Endothelial cell of coronary artery (primary cell): Measurements from ENCODE around the gene TSPAN17. TPM values are rescaled to one million over a fixed set of nuclear protein-coding genes. Genes with fewer than 3 reads are reported as not detected.

Experiments used
- total RNA-seq: library from RNA; depleted of rRNA; stranded (reverse); fragments of >200 nt; gene quantifications from 2 replicates; pipeline ENCODE4 v1.2.3, GENCODE V29; 2014

The TSPAN17 gene, protein sequence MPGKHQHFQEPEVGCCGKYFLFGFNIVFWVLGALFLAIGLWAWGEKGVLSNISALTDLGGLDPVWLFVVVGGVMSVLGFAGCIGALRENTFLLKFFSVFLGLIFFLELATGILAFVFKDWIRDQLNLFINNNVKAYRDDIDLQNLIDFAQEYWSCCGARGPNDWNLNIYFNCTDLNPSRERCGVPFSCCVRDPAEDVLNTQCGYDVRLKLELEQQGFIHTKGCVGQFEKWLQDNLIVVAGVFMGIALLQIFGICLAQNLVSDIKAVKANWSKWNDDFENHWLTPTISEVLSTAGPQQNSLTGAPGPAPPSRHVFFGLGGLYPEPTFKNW
- total RNA-seq = 40.5 and 41.3 TPM in 2 replicates

DNA sequence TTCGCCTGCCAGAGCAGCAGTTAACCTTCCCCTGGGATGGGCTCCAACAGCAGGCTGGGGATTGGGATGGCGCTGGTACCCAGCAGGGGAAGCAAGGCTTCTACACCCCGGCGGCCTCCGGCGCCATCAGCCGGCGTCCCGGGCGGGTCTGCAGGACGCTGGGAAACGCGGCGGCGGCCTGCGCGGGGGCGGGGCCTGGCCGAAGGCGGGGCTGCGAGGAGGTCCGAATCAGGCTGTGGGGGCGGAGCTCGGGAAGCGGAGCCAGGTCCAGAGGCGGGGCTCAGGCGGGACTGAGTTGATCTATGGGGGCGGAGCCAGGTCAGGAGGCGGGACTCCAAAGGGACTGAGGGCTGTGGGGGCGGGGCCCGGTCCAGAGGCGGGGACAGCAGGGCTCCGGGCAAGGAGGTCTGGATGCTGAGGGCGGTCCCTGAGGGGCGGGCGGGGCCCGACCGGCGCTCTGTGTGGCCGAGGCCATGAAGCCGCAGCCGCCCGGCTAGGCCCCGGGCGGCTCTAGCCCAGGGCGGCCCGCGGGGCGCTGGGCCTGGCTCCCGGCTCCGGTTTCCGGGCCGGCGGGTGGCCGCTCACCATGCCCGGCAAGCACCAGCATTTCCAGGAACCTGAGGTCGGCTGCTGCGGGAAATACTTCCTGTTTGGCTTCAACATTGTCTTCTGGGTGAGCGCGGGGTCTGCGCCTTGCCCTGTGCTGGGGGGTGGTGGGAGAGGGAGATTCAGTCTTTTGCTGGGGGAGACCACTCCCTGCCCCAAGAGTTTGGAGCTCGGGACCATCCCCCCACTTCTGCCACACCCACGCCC is at the start of gene TSPAN17:
Gene TSPAN17 (plus strand): TSS at position 455 of the 813 bp plus-strand sequence. CDS start 132 bp downstream, at position 587.

DNA sequence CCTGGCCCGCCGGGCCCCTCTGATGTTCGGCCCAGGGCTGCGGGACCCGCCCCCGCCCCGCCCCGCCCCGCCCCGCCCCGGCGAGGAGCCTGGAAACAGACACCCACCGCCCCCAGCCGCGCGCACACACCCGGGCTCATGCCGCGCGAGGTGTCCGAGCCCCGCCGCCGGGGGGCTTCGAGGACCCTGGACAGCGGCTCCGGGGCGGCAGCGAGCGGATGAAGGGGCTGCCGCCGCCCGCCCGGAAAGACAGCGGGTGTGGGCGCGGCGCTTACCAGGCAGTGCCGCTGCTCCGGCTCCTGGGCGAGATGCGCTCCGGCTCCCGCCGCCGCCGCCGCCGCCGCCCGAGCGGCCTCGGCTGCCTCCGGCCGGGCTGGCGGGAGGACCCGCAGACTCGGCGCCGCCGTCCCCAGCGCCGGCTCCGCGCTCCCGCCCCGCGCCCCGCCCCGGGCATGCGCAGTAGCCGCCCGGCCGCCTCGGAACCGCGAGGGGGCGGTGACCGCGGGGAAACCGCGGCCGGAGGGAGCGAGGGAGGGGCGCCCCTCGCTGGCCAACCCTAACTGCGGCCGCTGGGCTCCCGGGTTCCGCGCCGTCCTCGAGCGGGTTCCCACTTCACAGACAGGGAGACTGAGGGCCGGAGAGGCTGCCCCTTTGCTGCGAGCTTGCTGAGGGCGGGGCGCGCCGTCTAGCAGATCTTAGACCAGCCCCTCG is 37.4 kb upstream of the TSPAN17 start, which contains the start of gene GPRIN1:
Gene GPRIN1 (minus strand): TSS at position 433 of the 711 bp plus-strand sequence. CDS start 10,322 bp downstream, outside the sequence.

DNA sequence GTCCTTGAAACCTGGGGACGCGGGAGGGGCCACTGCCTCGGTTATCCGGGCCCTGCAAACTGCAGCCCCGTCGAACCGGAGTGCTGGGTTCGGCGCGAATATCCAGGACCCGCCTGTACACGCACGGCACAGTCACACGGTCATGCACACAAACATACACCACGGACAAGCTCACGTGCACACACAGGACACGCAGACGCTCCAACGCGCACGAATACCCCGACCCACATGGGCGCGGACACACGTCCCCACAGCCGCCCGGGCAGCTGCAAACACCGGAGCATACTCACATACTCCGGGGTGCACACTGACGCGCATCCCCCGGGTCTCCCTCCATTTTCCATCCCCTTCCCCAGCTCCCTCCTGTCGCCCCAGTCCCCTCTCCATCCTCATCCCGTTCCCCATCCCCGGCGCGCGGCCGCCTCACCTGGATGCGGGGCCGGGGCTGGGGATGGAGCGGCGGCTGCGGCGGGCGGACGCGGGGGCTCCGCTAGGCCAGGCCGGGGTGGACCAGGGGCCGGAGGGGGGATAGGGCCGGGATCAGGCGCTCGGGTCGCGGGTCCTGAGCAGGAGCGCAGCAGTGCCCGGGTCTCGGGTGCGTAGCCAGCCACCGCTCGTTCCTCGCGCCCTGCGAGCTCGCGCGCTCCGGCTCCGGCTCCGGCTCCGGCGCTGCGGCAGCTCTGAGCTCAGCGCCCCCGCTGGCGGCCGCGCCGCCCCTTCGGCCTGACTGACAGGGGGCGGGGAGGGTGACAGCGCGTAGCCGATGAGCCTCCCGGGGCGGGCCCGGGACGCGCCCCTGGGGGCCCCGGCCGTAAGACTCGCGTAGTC is 17.2 kb upstream of the TSPAN17 start, which contains the start of the genes EIF4E1B and SNCB:
Gene EIF4E1B (plus strand): TSS at position 823 of the 828 bp plus-strand sequence. CDS start 12,113 bp downstream, outside the sequence.
Gene SNCB (minus strand): TSS at position 682 of the 828 bp plus-strand sequence. CDS start 880 bp downstream, outside the sequence.

Other genes starting within 250 kb of the TSPAN17 start
- 123 and 142 TPM in 2 replicates for gene CLTB, start 230.9 kb upstream of the TSPAN17 start, total RNA-seq
- gene FAF2, start 199.1 kb upstream of the TSPAN17 start, total RNA-seq = 34.9 and 36.1 TPM in 2 replicates
- gene RNF44, start 110.1 kb upstream of the TSPAN17 start, total RNA-seq = 3.5 and 4.0 TPM in 2 replicates
- gene CDHR2, start 98.1 kb upstream of the TSPAN17 start, total RNA-seq = not detected in 2 replicates
- 3.1 and 5.7 TPM in 2 replicates for gene GPRIN1, start 37.3 kb upstream of the TSPAN17 start, total RNA-seq
- 0.09 TPM in 1 of 2 replicates, not detected in the other for gene SNCB, start 16.9 kb upstream of the TSPAN17 start, total RNA-seq
- gene EIF4E1B, start 16.8 kb upstream of the TSPAN17 start, total RNA-seq = not detected in 2 replicates
- gene UNC5A, start 163.1 kb downstream of the TSPAN17 start, total RNA-seq = 0.36 and 0.66 TPM in 2 replicates